OCI-LY3 (cell line): Measurements from ENCODE around the gene MYZAP.

Experiments used
- CTCF ChIP-seq: fragments of 200-600, 300-600 bp; sonication (generic); IDR thresholded peaks from 2 replicates; pipeline ENCODE4 v1.5.1; 2014; ENCODE audit warnings: antibody characterized with exemption, low read length, low read depth
- EZH2phosphoT487 ChIP-seq: fragments of 200-600 bp; shearing (Covaris generic); IDR thresholded peaks from 2 replicates; pipeline ENCODE4 v1.6.1; 2018; ENCODE audit warnings: antibody characterized with exemption, mixed run types, low read depth

- no peak for TF ChIP-seq CTCF
- no peak for TF ChIP-seq EZH2phosphoT487
Measured at GRCh38 chr15:57557810-57558209, 33.9 kb upstream of the MYZAP start.
